Sigmoid colon (tissue), 4 donors: ENCODE results near the gene PGBD5.

Experiments used
- CTCF ChIP-seq, 4 experiments: fragments of 450-650 bp in 3 of 4; fragments of 200-600 bp in 1 of 4; IDR thresholded peaks; one replicate each; pipeline ENCODE4 v1.5.1; 2016 to 2019; ENCODE audit warnings: antibody characterized with exemption in 4 of 4, mild to moderate bottlenecking in 3 of 4, moderate library complexity in 2 of 4
- EP300 ChIP-seq, 4 donors: sonication (generic); formaldehyde crosslinking; IDR thresholded peaks; one replicate each; pipeline ENCODE4 v1.6.1; 2017; ENCODE audit warnings: antibody characterized with exemption in 4 of 4
- POLR2A ChIP-seq, 2 donors: fragments of 450-650 bp; IDR thresholded peaks; one replicate each; pipeline ENCODE4 v1.6.1; 2016; ENCODE audit warnings: antibody characterized with exemption in 2 of 2, mild to moderate bottlenecking in 2 of 2, moderate library complexity in 2 of 2
- POLR2AphosphoS5 ChIP-seq, 4 donors: sonication (generic); formaldehyde crosslinking; IDR thresholded peaks; one replicate each; pipeline ENCODE4 v1.6.1; 2017; ENCODE audit warnings: antibody characterized with exemption in 4 of 4

GRCh38 chr1:230267338-230268065, 158.6 kb downstream of the PGBD5 start:
- TF ChIP-seq EP300 (IDR thresholded peaks at IDR 0.05) = no peak
- TF ChIP-seq POLR2A (IDR thresholded peaks at IDR 0.05) = no peak
- no peak for TF ChIP-seq CTCF (IDR thresholded peaks at IDR 0.05)
- TF ChIP-seq POLR2AphosphoS5 (IDR thresholded peaks at IDR 0.05) = no peak
